Retinal pigment epithelial cell (primary cell): Measurements from ENCODE around the gene PCDHGB3.
A peak's percentile ranks its signal among the peaks of the same experiment; 100 is the strongest.
"Not testable (repeated sequence)": the region's sequence is repeated elsewhere in the genome, so short reads cannot be mapped to it uniquely, and the experiment has no call there.

ENCODE experiments used
- DNase-seq: peaks from one replicate; pipeline ENCODE4 v3.0.0-alpha.2; 2010; ENCODE audit warnings: low read depth
- H3K4me3 ChIP-seq: 2 replicates; pipeline ENCODE4 v1.5.1; 2011; ENCODE audit warnings: mild to moderate bottlenecking, low read length, control low read depth, moderate library complexity
- TF ChIP-seq, protein P1 (sequence below): conservative IDR thresholded peaks from 2 replicates; pipeline ENCODE4 v1.5.1; 2011; ENCODE audit warnings: low read depth, low read length, control low read depth, inconsistent platforms

The PCDHGB3 gene

GRCh38 chr5:141409598-141410306, 39.7 kb downstream of the PCDHGB3 start:
- no peak overlapping the region for H3K4me3 ChIP-seq
- TF ChIP-seq, protein P1, sequence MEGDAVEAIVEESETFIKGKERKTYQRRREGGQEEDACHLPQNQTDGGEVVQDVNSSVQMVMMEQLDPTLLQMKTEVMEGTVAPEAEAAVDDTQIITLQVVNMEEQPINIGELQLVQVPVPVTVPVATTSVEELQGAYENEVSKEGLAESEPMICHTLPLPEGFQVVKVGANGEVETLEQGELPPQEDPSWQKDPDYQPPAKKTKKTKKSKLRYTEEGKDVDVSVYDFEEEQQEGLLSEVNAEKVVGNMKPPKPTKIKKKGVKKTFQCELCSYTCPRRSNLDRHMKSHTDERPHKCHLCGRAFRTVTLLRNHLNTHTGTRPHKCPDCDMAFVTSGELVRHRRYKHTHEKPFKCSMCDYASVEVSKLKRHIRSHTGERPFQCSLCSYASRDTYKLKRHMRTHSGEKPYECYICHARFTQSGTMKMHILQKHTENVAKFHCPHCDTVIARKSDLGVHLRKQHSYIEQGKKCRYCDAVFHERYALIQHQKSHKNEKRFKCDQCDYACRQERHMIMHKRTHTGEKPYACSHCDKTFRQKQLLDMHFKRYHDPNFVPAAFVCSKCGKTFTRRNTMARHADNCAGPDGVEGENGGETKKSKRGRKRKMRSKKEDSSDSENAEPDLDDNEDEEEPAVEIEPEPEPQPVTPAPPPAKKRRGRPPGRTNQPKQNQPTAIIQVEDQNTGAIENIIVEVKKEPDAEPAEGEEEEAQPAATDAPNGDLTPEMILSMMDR: no peak
- no peak for DNase-seq

DNA sequence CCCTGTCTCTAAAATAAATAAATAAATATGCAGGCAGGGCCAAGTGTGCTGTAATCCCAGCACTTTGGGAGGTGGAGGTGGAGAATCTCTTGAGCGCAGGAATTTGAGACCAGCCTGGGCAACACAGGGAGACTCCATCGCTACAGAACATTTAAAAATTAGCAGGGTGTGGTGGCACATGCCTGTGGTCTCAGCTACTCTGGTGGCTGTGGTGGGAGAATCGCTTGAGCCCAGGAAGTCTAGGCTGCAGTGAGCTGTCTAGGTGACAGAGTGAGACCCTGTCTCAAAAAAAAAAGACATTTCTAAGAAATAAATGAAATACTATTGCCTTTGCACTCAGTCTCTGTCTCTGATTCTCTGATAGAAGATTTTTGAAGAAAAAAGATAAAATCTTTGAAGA, 41.5 kb downstream of the PCDHGB3 start:
- TF ChIP-seq, protein P1: no peak
- no peak for DNase-seq
- no peak overlapping the region for H3K4me3 ChIP-seq

DNA sequence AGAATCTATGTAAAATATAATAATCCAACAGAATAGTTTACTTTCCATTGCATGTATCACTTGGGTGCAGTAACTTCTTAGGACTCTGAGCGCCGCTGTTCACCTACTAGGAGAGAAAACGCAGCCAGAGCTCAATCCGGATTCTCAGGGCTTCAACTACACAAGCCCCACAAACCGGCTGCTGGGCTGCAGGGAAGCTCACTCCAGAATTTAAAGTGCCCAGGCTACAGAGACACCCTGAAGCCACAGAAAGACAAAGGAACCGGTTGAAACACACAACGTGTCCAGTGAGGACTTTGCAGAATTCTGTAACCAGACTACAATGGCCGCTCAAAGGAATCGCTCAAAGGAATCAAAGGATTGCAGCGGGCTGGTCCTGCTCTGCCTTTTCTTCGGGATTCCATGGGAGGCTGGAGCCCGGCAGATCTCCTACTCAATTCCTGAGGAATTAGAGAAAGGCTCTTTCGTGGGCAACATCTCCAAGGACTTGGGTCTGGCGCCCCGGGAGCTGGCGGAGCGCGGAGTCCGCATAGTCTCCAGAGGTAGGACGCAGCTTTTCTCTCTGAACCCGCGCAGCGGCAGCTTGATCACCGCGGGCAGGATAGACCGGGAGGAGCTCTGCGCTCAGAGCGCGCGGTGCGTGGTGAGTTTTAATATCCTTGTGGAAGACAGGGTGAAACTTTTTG, 43.0 kb downstream of the PCDHGB3 start, which contains the start of gene PCDHGA10:
TSS of gene PCDHGA10 (plus strand) at position 134 of the 686 bp plus-strand sequence. CDS start at position 323, 189 bp downstream.
- TF ChIP-seq, protein P1: peak; percentile 67
- DNase-seq: no peak
- peak within 1 kb of the TSS; percentile 54 for H3K4me3 ChIP-seq

- peak overlapping the region; percentile 54 for H3K4me3 ChIP-seq
- no peak for DNase-seq
- TF ChIP-seq, protein P1: no peak
Measured at GRCh38 chr5:141413540-141414069, 43.6 kb downstream of the PCDHGB3 start.

GRCh38 chr5:141414548-141415274, 44.7 kb downstream of the PCDHGB3 start:
- H3K4me3 ChIP-seq, DNase-seq: not testable (repeated sequence)

GRCh38 chr5:141415275-141415618, 45.2 kb downstream of the PCDHGB3 start:
- H3K4me3 ChIP-seq, DNase-seq: not testable (repeated sequence)

DNA sequence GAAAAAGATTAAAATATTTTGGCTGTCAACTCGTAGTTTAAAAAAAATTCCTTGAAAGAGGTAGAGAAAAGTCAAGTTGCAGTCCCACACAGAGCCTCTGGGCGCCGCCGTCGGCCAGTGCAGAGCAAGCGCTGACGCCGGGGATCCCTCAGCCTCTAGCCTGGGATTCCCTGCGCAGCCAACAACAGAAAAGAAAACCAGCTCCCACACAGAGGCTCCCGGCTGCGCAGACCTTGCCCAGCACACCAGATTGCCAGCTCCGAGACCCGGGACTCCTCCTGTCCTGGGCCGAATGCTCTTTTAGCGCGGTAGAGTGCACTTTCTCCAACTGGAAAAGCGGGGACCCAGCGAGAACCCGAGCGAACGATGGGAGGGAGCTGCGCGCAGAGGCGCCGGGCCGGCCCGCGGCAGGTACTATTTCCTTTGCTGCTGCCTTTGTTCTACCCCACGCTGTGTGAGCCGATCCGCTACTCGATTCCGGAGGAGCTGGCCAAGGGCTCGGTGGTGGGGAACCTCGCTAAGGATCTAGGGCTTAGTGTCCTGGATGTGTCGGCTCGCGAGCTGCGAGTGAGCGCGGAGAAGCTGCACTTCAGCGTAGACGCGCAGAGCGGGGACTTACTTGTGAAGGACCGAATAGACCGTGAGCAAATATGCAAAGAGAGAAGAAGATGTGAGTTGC, 47.6 kb downstream of the PCDHGB3 start, which contains the start of gene PCDHGB7:
TSS of gene PCDHGB7 (plus strand) at position 184 of the 679 bp plus-strand sequence. CDS start at position 367, 183 bp downstream.
- H3K4me3 ChIP-seq: peak within 1 kb of the TSS; percentile 47
- DNase-seq: not testable (repeated sequence)
- TF ChIP-seq, protein P1: peak; percentile 86
